GM19455 (cell line): Measurements from ENCODE around the gene SLC17A5.
"Not testable (repeated sequence)": the region's sequence is repeated elsewhere in the genome, so short reads cannot be mapped to it uniquely, and the experiment has no call there.

Experiments used
- ATAC-seq: cut with Tn5 transposase; IDR thresholded peaks from one replicate; pipeline ENCODE4 v1.9.1; 2021; ENCODE audit not compliant: unreplicated experiment

Gene SLC17A5, protein sequence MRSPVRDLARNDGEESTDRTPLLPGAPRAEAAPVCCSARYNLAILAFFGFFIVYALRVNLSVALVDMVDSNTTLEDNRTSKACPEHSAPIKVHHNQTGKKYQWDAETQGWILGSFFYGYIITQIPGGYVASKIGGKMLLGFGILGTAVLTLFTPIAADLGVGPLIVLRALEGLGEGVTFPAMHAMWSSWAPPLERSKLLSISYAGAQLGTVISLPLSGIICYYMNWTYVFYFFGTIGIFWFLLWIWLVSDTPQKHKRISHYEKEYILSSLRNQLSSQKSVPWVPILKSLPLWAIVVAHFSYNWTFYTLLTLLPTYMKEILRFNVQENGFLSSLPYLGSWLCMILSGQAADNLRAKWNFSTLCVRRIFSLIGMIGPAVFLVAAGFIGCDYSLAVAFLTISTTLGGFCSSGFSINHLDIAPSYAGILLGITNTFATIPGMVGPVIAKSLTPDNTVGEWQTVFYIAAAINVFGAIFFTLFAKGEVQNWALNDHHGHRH

DNA sequence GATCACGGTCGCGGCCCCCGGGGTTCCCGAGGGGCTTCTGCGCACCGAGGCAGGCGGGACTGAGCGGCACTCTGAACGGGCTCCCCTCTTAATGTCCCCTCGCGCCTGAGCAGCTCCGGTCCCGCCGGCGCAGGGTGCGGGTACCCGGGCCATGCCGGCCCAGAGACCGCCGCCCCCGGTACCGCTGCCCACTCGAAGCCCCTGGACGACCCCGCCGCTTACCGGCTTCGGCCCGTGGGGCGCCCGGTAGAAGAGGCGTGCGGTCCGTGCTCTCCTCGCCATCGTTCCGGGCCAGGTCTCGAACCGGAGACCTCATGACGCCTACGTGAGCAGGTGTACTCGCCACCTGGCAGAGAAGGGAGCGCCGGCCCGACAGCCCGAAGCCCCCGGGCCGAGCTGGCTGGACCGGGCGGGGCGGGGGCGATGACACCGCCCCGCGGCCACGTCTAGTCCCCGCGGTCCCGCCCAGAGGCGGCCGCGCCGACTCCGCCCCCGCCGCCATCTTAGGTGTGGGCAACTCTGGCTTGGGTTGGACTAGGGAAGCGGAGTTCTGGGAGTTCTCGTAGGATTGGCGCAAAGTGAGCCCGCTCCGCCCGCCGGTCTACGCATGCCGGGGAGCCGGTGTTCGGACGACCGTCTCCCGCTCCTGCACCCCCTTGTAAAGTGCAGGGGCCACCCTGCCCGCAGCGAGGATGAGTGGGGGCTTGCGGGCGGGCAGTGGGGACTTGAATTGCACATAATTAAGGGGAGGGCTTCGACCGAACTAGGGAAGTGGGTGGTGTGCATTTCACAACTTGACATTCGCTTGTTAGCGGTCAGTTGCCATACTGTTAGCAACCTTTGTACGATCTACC lies at the start of gene SLC17A5:
Gene SLC17A5, minus strand, starts transcription at position 422 of the 854 bp plus-strand sequence. Its CDS starts 106 bp downstream, at position 316.
- ATAC-seq = peak; percentile 88

DNA sequence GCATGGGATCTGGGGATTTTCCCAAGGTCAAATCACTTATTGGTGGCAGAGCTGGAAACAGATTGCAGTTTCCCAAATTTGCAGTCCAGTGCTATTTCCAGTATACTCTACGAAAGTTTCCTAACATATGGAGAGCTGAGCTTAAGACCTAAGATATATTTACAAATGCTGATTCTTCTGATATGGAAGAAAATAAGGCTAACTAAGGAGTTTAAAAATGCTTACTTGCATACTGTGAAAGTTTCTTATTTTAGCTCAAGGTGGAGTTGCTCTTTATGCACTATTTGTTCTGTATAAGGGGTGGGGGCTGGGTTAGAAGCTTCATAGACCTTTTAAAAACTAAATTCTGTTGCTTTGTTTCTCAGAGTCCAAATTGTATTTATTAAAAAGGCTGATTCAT lies 49.7 kb upstream of the SLC17A5 start:
- ATAC-seq = no peak

DNA sequence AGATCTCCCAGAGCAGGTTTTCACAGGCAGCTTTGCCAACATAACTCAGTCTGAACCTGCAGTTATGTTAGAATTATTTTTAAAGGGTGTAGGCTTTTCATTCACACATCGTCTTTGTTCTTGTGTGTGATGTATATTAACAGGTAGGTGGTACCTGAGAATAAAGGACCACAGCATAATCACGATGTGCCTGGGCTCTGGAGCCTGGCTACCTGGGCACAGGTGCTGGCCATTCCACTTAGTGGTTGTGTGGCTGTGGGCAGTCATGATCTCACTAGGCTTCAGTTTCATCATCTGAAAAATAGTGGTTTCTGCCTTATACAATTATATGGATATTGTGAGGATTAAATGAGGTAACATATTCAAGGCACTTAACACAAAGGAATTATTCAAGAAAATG lies 48.7 kb upstream of the SLC17A5 start:
- ATAC-seq = no peak

DNA sequence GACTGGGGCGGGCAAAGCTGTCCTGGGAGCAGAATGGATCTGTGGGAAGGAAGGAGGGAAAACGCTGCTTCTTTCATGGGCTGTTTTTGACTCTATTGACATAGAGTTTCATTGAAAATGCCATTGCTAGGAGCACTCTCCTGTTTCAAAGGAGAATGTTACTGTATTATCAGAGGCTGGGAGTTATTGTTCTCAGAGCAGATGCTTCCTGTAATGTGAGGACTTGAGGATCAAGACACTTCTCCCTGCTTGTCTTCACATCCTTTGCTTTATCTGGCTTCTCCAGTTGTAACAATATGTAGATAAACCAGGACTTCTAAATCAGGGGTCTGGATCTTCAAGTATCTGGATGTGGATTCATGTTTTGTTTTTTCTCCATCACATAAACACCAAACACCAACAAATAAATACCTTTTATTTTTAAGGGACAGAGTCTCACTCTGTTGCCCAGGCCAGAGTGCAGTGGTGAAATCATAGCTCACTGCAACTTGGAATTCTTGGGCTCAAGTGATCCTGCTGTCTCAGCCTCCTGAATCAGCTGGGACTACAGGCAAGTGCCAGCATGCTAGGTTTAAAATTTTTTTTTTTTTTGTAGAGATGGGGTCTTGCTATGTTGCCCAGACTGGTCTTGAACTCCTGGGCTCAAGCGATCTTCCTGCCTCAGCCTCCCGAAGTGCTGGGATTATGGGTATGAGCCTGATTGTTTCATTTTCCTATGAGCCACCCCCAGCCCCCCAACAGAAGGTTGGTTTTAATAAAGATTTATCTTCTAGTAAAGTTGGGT lies 46.1 kb upstream of the SLC17A5 start:
- ATAC-seq = no peak

DNA sequence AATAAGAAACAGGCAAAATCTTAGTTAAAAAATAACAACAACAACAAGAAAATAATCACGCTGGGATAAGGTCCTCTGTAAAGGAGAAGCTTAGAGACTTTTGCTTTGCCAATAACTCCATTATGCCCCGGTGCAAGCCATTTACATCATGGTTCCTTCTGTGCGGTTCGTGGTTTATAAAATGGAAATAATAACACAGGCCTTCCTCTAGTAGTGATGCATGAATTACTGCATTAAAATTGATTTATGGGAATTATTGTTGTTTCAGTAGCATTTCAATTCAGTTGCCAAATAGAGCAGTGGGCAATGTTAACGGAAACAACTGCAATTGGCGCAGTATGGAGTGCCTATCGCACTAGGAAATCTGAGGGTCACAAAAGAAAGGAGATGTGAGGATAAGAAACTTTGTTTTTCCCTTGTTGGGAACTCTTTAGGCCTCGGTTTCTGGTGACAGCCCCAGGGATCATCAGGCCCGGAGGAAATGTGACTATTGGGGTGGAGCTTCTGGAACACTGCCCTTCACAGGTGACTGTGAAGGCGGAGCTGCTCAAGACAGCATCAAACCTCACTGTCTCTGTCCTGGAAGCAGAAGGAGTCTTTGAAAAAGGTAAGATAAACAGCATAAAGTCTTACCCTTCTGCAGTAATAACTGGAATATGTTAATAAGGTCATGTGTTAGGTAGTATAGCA lies 43.3 kb upstream of the SLC17A5 start:
- ATAC-seq = no peak

DNA sequence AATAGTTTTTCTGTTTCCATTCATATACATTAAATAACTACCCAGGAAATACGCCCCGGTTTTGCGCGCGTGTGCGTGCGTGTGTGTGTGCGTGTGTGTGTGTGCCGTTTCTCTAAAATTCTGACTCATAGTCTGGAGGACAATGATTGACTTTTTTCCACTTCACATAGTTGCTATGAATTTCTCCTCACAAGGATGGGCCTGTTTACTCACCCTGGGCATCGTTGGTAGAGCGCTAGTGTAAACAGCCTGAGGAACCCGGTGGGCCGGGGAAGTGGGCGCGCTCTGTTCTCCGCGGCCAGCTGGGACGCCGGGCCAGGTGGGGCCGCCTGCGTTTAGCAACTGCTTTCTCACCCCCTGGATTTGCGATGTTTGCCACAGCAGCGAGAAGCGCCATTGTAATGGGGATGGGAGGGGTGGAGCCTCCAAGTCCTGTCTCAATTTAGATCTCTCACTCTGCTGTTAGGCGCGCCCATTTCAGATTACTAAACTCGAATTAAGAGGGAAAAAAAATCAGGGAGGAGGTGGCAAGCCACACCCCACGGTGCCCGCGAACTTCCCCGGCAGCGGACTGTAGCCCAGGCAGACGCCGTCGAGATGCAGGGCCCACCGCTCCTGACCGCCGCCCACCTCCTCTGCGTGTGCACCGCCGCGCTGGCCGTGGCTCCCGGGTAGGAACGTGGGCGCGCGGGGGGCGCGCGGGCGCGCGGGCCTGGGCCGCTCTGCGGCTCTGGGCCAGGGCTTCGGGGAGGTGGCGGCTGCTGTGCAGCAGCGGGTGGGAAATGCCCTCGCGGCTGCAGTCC lies 42.0 kb upstream of the SLC17A5 start, which contains the start of gene CD109:
Gene CD109, plus strand, starts transcription at position 585 of the 803 bp plus-strand sequence. Its CDS starts 13 bp downstream, at position 598.
- ATAC-seq = peak; percentile 68

DNA sequence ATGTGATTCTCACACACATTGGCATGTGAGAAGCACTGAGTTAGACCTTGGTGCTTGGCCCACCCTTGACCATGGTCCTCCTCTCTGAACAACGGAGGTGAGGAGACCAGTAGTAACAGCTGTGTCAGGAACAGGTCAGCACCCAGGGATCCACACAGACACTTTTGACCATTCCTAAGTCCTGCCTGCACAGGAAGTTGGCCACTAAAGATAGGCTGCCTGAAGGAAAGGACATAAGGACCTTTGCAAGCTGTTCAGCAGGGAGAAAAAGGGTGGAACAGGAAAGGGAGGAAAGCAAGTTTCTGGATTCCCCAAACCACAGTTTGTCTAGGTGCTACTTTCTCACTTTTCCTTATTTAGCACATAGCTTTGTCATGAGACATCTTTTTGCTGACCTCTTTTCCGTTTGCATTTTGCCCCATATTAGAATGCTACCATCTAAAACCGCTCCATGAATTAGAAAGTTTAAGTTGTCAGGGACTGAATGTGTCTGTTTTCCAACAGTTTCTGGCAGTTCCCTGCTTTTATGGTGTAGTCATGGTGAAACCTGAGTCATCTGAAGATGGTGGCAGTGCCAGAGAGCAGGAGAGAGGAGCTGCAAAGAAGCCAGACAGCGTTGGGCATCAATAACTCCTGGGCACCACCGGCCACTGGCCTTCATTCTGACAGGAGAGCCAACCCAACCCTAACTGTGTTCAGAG lies 41.1 kb upstream of the SLC17A5 start:
- no peak for ATAC-seq

DNA sequence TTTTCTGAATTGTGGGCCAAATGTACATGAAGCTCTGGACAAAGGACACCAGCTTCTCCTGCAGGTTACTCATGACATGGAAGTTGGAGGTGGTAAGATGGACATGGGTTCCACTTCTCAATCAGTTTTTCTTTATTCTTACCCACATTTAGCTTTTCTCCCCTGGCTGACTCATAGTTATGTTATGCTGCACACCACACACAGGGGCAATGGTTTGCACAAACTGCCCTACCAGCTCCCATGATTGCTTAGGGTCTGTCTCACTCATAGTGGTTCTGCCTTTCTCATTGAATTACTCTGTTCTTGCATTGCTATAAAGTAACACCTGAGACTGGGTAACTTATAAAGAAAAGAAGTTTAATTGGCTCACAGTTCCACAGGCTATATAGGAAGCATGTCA lies 37.7 kb upstream of the SLC17A5 start:
- no peak for ATAC-seq

DNA sequence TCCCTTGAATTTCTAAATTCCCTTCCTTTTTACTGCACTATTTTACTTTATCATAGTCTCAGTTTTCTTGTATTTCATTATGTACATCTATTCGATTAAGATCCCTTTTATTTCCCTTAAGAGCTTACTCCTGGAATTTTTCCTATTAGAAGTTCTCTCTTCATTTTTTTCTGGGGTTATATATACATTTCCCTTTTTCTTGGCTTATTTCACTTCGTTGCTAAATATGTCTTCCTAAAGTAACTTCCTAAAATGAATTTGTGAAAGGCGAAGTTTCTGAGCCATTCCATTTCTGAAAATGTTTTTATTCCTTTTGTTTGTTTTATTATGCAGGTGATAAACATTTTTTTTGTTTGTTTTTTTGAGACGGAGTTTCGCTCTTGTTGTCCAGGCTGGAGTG lies 36.3 kb upstream of the SLC17A5 start:
- ATAC-seq = no peak

DNA sequence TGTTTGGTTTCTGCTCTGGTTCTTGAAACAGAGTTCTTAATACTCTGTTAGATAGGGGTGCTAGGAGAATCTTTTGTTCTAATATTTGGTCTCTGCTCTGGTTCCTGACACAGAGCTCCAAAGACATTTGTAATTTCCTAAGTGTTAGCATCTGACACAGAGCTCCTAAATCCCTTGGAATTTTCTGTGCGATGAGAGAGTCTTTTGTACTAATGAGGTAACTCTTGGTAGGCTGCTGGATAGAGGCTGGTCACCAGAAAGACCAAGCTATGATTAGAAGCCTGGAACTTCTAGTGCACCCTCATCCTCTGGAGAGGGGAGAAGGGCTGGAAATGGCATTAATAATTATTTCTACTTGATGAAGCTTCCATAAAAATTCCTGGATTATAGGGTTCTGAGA lies 34.6 kb upstream of the SLC17A5 start:
- ATAC-seq = no peak

DNA sequence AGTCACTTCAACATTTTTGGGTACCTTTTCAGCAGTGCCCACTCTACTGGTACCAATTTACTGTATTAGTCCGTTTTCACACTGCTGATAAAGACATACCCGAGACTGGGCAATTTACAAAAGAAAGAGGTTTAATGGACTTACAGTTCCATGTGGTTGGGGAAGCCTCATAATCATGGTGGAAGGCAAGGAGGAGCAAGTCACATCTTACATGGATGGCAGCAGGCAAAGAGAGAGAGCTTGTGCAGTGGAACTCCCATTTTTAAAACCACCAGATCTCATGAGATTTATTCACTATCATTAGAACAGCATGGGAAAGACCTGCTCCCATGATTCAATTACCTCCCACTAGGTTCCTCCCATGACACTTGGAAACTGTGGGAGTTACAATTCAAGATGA lies 29.8 kb upstream of the SLC17A5 start:
- ATAC-seq = not testable (repeated sequence)

DNA sequence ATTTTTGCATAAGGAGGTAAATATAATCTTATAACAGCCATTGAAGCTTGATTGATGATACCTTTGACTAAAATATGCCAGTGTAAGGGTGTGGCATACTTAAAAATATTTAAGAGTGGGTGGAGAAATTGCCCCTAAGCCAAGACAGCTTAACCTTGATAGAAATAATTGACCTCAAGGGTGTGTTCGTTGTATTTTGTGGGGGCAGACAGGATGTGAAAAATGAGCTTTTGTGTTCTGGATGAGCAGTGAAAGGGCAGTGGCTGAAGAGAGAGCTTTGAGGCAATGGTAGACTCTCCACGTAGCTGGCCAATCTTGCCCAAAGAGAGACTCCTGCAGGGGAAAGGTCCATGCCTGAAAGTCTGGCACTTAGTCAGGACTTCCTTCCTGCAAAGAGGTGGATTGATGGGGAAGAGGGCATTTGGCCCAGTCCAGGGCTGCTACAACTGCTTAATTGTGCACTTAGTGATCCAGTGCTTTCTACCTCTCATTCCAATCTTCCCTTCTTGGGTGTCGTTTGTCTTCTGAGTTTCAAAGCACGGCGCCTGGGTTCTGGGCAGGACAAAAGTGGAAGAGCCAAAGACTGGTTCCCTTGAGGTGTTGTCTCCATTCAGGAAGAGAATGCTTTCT lies 26.6 kb upstream of the SLC17A5 start:
- ATAC-seq = no peak

DNA sequence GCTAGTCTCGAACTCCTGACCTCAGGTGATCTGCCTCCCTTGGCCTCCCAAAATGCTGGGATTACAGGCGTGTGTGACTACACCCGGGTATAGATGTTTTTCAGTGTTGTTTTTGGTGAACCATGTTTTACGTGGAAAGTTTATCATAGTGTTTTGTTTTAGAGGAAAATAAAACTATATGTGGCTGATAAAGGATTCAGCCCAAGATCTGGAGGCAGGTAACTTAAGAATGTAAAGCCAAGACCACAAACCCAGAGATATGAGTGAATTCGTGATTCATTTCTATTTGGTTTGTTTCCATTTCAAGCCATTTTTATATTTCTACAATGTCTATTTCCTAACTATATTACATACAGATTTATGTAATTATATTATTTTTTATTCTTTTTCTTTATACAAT lies 26.1 kb upstream of the SLC17A5 start:
- ATAC-seq = not testable (repeated sequence)

DNA sequence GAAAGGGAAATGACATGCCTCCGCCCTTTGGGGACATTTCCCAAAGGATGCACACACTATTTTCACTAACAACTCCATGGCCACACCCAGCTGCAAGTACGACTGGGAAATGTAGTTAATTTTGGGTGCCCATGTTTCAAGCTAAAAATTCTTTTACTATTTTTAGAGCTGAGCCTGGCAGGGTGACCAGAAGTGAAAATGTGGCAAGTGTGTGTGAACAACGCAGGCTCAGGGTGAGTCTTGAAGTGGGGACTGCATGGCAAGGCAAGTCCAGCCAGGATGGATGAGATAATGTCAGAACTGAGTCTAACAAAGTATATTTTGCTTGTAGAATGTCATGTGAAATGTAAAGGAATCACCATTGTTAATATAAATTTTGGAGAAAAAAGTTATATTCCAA lies 25.2 kb upstream of the SLC17A5 start:
- ATAC-seq = no peak

DNA sequence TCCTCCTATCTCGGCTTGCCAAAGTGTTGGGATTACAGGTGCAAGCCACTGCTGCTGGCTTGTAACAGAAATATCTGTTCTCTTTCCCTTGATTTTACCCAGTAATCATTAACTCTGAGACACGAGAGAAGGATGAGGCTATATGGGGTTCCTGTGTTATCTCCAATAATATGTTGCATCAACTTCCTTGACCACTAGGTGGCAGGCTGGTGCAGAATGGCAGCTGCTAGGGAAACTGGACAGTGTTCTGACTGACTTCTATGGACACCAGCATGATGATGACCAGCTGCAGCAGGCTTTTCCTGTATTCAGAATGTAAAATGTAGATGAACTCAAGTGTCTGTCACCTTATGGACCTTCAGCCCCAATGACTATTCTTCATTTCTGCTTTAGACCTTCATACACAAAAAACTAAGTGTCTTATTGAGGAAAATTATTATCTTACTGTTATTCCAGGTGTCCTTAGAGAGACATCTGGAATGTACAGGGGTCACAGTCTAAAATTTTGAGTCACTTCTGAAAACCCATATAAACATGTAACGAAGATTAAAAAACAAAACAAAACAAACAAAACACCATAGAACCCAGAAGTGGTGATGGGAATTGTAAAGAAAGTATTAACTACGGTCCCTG lies 21.8 kb upstream of the SLC17A5 start:
- peak; percentile 95 for ATAC-seq

DNA sequence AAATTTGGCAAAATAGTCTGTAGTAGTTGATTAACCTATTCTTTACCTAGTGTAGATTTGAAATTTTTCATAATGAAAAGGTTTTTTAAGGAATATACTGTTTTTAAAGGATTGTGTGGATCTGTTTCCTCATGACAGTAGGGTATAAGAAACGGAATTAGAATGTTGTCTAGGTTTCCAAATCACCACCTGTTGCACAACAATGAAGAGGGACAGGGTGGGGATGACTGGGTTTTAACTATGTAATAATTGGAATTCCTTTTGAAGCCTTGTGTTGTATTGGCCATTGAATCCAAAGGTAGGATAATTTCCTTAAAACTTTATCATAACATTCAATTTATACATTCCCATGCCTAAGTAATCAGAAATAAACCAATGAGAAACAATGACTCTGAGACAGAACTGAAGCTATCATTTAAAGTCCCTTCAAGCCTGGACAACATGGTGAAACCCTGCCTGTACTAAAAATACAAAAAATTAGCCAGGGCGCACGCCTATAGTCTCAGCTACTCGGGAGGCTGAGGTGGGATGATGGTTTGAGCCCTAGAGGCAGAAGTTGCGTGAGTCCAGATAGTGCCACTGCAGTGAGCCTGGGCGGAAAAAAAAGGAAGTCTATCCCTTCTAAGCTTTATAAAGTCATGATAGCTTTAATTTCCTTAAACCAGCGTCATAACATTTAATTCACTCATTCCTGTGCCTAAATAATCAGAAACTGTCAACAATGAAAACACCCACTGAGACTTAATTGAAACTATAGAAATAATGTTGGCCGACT lies 18.3 kb upstream of the SLC17A5 start:
- no peak for ATAC-seq

DNA sequence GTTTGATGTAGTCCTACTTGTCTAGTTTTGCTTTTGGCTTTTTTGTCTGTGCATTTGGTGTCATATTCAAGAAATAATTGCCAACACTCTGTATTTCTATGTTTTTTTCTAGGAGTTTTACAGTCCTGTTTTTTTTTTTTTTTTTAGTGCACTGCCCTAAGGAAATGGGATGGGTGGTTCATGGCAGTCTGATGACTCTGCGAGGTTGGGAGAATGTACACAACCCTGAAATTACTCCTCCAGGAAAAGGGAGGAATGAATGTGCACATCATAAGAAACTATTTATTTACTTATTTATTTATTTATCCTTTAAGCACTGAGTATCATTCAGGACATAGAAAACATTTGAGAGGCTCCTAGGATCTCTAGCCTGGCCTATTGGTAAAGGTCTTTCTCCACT lies 15.2 kb upstream of the SLC17A5 start:
- ATAC-seq = no peak
